Upper lobe of left lung (tissue), 4 donors: ENCODE data around the gene ARFGEF3.

Source experiments
- CTCF ChIP-seq, 6 experiments: fragments of 450-650 bp in 4 of 6; fragments of 200-600 bp in 2 of 6; sonication (generic) in 2 of 6; IDR thresholded peaks; one replicate each; pipeline ENCODE4 v1.5.1; 2016 to 2019; ENCODE audit warnings: antibody characterized with exemption in 6 of 6
- EP300 ChIP-seq, 4 donors: sonication (generic); formaldehyde crosslinking; IDR thresholded peaks; one replicate each; pipeline ENCODE4 v1.5.1; 2017; ENCODE audit warnings: antibody characterized with exemption in 4 of 4, control low read depth in 2 of 4
- POLR2A ChIP-seq, 4 donors: fragments of 450-650 bp; IDR thresholded peaks; one replicate each; pipeline ENCODE4 v1.5.1; 2016 to 2017; ENCODE audit warnings: antibody characterized with exemption in 4 of 4, mild to moderate bottlenecking in 2 of 4
- POLR2AphosphoS5 ChIP-seq, 2 donors: sonication (generic); formaldehyde crosslinking; IDR thresholded peaks; one replicate each; pipeline ENCODE4 v1.5.1; 2017; ENCODE audit warnings: antibody characterized with exemption in 2 of 2

GRCh38 chr6:138291036-138291848, 129.5 kb downstream of the ARFGEF3 start:
- TF ChIP-seq CTCF (IDR thresholded peaks at IDR 0.05) (no peak), POLR2AphosphoS5 (IDR thresholded peaks at IDR 0.05) (no peak), EP300 (IDR thresholded peaks at IDR 0.05) (no peak), POLR2A (IDR thresholded peaks at IDR 0.05) (no peak)
